Keratinocyte (primary cell): ENCODE results near the gene PLCB3.

Source experiments
- EZH2 ChIP-seq: IDR thresholded peaks from one replicate; pipeline ENCODE4 v1.6.1; 2012; ENCODE audit warnings: inconsistent platforms, mild to moderate bottlenecking, low read length, moderate library complexity
- TF ChIP-seq, protein P1 (sequence below), 3 experiments: IDR thresholded peaks in 1 of 3; conservative IDR thresholded peaks in 1 of 3; optimal IDR thresholded peaks in 1 of 3; 2 replicates in 2 of 3; 3 replicates in 1 of 3; pipeline versions ENCODE3 to v1.5.1; 2011; ENCODE audit warnings: low read length in 3 of 3, mild to moderate bottlenecking in 3 of 3, moderate library complexity in 2 of 3, control low read depth in 1 of 3, inconsistent platforms in 1 of 3; ENCODE audit not compliant: insufficient read depth in 2 of 3; ENCODE audit errors: extremely low read depth in 1 of 3

GRCh38 chr11:64244966-64245365 lies 6.4 kb upstream of the PLCB3 start:
- TF ChIP-seq, protein P1, sequence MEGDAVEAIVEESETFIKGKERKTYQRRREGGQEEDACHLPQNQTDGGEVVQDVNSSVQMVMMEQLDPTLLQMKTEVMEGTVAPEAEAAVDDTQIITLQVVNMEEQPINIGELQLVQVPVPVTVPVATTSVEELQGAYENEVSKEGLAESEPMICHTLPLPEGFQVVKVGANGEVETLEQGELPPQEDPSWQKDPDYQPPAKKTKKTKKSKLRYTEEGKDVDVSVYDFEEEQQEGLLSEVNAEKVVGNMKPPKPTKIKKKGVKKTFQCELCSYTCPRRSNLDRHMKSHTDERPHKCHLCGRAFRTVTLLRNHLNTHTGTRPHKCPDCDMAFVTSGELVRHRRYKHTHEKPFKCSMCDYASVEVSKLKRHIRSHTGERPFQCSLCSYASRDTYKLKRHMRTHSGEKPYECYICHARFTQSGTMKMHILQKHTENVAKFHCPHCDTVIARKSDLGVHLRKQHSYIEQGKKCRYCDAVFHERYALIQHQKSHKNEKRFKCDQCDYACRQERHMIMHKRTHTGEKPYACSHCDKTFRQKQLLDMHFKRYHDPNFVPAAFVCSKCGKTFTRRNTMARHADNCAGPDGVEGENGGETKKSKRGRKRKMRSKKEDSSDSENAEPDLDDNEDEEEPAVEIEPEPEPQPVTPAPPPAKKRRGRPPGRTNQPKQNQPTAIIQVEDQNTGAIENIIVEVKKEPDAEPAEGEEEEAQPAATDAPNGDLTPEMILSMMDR (optimal IDR thresholded peaks at IDR 0.05 in 1 of 3, IDR thresholded peaks at IDR 0.05 in 1 of 3, conservative IDR thresholded peaks at IDR 0.05 in 1 of 3; ENCODE audit: extremely low read depth in 1 of 3, insufficient read depth in 2 of 3, low read length in 3 of 3): no peak
- TF ChIP-seq EZH2: no peak
